ENCODE data around the gene CNTRL.

DNA sequence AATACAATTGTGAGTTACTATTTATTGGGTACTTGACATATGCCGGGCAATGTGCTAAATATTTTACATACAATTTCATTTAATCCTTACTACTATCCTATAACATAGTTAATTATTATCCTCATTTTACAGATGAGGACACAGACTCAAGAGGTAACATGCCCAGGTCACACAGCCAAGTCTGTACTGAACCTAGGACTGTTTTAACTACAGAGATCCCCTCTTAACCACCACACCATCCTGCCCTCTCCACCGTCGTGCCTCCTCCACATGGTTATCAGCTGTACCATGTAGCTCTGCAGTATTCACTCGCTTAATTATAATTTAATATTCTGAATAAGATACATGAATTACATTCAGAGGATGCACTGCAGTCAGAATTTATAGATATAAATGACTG is 121.6 kb downstream of the CNTRL start:
- TF ChIP-seq JUND (IDR thresholded peaks at IDR 0.05; ENCODE audit: low read length): no peak
- TF ChIP-seq POLR2A (IDR thresholded peaks at IDR 0.05; ENCODE audit: control extremely low read depth in 1 of 2, low read depth in 2 of 2, low read length in 2 of 2): no peak
- no peak for TF ChIP-seq FOSL1 (IDR thresholded peaks at IDR 0.05; ENCODE audit: insufficient read depth, low read depth, low read length)
- TF ChIP-seq, protein P1, sequence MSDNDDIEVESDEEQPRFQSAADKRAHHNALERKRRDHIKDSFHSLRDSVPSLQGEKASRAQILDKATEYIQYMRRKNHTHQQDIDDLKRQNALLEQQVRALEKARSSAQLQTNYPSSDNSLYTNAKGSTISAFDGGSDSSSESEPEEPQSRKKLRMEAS (IDR thresholded peaks at IDR 0.05): no peak
- TF ChIP-seq, protein P2, sequence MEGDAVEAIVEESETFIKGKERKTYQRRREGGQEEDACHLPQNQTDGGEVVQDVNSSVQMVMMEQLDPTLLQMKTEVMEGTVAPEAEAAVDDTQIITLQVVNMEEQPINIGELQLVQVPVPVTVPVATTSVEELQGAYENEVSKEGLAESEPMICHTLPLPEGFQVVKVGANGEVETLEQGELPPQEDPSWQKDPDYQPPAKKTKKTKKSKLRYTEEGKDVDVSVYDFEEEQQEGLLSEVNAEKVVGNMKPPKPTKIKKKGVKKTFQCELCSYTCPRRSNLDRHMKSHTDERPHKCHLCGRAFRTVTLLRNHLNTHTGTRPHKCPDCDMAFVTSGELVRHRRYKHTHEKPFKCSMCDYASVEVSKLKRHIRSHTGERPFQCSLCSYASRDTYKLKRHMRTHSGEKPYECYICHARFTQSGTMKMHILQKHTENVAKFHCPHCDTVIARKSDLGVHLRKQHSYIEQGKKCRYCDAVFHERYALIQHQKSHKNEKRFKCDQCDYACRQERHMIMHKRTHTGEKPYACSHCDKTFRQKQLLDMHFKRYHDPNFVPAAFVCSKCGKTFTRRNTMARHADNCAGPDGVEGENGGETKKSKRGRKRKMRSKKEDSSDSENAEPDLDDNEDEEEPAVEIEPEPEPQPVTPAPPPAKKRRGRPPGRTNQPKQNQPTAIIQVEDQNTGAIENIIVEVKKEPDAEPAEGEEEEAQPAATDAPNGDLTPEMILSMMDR (IDR thresholded peaks at IDR 0.05; ENCODE audit: control extremely low read depth in 1 of 3, insufficient read depth in 1 of 3, low read depth in 1 of 3, low read length in 3 of 3): no peak
- TF ChIP-seq EP300 (IDR thresholded peaks at IDR 0.05; ENCODE audit: borderline replicate concordance in 1 of 2, low read depth in 2 of 2, low read length in 2 of 2): no peak
- TF ChIP-seq KDM1A (IDR thresholded peaks at IDR 0.05; ENCODE audit: borderline replicate concordance, low read length): no peak
- no peak for TF ChIP-seq TEAD4 (IDR thresholded peaks at IDR 0.05; ENCODE audit: low read depth, low read length)
- no peak for TF ChIP-seq SIN3A (conservative IDR thresholded peaks at IDR 0.05 in 1 of 2, IDR thresholded peaks at IDR 0.05 in 1 of 2; ENCODE audit: low read depth in 1 of 2, low read length in 2 of 2)
- TF ChIP-seq, protein P3, sequence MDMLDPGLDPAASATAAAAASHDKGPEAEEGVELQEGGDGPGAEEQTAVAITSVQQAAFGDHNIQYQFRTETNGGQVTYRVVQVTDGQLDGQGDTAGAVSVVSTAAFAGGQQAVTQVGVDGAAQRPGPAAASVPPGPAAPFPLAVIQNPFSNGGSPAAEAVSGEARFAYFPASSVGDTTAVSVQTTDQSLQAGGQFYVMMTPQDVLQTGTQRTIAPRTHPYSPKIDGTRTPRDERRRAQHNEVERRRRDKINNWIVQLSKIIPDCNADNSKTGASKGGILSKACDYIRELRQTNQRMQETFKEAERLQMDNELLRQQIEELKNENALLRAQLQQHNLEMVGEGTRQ (IDR thresholded peaks at IDR 0.05; ENCODE audit: low read length): no peak
- TF ChIP-seq POLR2AphosphoS5 (IDR thresholded peaks at IDR 0.05; ENCODE audit: low read depth, low read length): no peak
- TF ChIP-seq SAP30 (IDR thresholded peaks at IDR 0.05; ENCODE audit: insufficient read depth, insufficient replicate concordance, low read length): no peak
